Endometrial microvascular endothelial cells (primary cell): Measurements from ENCODE around the gene FAM110D. TPM values are rescaled to one million over a fixed set of nuclear protein-coding genes. Genes with fewer than 3 reads are reported as not detected.

ENCODE experiments used
- in situ Hi-C: cut with HindIII; loops from 2 replicates; pipeline ENCODE4 v1.10.0; 2017; ENCODE audit warnings: low sequenced_read_pairs, low pct_unique_long_range_greater_than_20kb; ENCODE audit errors: inconsistent ontology term
- total RNA-seq: library from RNA; depleted of rRNA; stranded (reverse); fragments of >200 nt; gene quantifications from one replicate; pipeline ENCODE4 v1.2.3, GENCODE V29; 2015; ENCODE audit errors: inconsistent ontology term

FAM110D gene
- 1.1 TPM for total RNA-seq

- in situ Hi-C loops, result no loop called here
Observed at GRCh38 chr1:26158908-26159742, at the start of gene FAM110D. TSS of gene FAM110D (plus strand) at chr1:26159079. CDS start at chr1:26161292, 2,213 bp downstream.

DNA sequence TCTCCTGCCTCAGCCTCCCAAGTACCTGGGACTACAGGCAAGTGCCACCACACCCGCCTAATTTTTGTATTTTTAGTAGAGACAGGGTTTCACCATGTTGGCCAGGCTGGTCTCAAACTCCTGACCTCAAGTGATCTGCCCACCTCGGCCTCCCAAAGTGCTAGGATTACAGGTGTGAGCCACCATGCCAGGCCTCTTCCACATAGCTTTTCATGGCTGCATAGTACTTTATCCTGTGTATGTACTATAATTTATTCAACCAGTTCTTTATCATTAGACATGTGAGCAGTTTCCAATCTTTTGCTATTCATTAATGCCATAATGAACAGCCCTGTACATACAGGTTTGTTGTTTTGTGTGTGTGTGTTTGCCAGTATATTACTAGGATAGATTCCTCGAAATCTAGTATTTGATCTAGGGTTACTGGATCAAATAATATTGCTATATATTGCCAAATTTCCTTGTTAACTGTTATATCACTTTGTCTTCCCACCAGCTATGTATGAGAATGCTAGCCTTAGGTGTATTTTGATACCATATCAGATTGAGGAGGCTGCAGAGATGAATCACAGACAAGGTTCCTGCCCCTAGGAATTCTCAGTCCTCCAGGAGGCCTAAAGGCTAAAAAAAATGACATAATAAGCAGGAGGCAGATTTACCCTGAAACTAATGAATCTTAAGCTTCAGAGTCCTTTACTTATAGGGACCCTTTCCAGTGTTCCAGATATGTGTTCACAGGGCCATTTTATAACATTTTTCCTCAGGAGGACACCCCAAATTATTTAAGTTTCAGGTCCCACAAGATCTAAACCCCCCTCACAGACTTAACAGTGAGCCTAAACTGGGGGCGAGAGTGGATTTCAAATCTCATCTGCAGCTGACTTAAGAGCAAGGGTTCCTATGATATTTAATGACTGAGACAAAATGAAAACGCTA lies 49.4 kb upstream of the FAM110D start:
- in situ Hi-C loops, result no loop called here

DNA sequence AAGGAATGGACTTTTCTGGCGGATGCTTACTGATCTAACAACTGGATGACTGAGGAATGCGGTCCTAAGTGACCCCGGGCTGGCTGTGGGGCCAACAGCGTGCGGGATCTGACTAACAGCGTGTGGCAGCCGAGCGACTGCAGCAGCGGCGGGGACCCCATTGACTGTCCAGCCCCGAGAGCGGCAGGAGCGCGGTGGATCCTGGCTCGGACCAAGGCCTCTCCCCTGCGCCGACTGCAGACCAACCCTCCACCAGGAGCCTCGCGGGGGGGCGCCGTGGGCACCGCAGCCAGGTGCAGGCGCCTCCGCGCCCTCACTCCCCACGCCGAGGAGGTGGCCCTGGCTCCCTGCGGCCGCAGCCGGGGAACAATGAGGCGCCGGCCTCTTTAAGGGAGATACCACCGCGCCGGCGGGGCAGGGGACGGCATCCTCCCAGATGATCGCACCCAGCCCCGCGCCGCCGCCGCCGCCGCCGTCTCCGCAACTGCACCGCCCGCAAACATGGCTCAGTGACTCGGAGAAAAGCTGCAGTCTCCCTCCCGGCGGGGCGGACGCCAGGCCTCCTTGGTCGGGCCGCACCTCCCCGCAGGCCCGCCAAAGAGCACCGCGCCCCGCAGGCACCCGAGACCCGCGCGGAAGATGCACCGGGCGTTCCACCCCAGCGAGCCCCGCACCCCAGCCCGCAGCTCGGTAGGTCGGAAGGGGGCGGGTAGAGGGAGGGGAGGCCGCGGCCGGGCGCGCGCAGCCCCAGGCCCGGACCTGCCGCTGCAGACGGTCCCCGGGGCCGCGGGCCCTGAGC lies 47.9 kb upstream of the FAM110D start:
- in situ Hi-C loops, result no loop called here

DNA sequence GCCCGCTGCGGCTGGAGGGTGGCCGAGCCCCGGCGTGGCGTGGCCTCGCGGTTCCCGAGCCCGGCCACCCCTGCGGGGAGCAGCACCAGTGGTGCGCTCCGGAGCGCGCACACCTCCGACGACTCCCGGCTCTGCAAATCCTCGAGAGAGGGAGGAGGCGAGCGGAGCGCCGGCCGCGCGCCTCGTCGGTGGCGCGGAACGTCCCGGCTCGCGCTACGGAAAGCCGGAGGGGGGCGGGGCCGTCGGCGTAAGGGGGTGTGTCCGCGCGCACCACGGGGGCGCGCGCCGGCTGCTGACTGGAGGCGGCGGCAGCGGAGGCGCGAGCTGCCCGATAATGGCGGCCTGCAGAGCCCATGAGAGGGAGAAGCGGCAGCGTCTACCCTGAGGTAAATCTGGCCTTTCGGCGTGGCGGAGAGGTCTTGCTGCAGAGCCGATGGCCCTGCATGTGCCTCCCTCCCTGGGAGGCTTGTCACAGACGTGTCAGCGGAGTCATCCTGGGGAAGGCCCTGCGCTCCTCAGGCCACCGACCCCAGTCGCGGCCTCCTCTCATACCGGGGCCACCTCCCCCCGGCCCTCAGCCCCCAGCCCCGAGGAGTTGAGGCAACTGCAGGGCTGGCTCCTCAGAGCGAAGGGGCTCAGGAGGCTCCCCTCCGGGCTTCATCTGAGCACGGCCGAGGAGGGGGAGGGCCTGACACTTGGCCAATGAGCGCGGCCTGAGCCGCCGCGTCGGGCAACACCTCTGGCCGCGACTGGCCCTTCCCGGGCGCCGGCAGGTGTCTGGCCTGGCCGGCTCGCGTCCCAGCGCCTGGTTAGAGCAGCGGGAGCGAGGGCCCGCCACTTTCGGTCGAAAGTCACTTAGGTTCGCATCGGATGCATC lies 47.1 kb upstream of the FAM110D start, which contains the start of gene PDIK1L:
TSS of gene PDIK1L (plus strand) at position 295 of the 877 bp plus-strand sequence. CDS start 2,485 bp downstream, outside the sequence.
- in situ Hi-C loops, result no loop called here

GRCh38 chr1:26112407-26112775 lies 46.5 kb upstream of the FAM110D start:
- in situ Hi-C loops, result no loop called here

DNA sequence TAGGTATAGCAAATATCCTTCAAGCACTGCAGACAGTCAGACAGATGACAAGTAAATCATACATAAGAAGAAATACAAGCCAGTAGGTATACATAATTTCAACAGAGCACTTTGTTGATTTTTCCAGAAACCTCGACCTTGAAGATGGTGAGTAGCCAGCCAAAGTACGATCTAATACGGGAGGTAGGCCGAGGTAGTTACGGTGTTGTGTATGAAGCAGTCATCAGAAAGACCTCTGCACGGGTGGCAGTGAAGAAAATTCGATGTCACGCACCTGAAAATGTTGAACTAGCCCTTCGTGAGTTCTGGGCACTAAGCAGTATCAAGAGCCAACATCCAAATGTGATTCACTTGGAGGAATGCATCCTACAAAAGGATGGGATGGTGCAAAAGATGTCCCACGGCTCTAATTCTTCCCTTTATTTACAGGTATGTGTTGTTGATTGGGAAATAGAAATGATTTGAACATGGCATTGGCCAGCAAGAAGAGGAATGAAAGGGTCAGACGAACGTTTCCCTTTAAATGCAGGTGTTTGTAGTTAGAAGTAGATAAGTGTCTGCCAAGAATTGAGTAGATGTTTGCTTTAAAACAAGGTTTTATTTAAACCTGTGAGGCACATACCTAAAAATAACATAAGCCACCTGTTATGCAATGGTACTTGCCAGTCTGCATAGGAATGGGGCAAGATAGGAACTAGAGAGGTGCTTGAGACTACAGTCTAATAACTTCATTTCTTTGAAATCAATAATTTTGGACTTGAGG lies 44.5 kb upstream of the FAM110D start:
- in situ Hi-C loops, result no loop called here

GRCh38 chr1:26119892-26120608 lies 38.8 kb upstream of the FAM110D start:
- in situ Hi-C loops, result no loop called here

GRCh38 chr1:26121854-26122773 lies 36.8 kb upstream of the FAM110D start:
- in situ Hi-C loops, result no loop called here

DNA sequence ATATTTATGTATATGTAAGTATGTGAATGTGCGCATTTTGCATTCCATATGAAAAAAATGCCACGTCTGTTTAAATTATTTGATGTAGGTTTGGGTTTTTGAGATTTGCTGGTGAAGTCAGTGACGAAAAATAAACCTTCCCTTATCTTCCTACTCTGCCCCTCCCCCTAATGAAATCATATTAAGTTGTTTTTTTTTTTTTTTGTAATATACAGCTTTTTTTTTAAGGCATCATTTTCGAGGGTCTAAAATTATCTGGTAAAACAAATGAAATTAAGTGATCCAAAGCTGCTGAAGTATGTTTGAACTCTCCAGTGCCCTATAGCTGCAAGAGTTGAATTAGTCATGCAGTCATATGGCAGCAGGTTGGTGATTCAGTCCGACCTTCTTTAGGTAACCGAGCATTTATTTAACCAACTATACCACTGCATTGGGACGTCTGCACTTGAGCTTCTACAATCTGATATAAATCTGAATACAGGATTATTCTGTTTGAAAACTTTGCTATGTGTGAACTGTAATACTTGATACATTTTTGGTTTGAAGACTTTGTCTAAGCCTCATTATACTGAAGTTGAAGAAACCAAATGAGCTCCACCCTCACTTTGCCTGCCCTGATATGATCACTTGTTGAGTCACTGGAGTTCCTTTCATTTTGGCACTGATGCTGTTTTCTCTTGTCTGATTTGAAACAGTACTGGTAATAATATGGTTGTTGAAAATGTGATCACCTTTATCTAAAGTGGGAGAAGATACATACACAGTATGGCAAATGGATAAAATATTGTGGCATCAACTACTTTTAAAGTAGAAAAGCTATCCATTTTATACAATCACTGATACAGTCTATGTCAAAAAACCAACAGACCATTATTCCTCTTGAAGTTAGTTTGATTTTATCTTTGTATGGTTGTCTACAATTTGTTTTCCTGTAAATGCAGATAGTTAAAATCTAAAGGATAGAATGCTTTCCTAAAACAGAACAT lies 35.6 kb upstream of the FAM110D start:
- in situ Hi-C loops, result no loop called here

- in situ Hi-C loops, result no loop called here
Observed at GRCh38 chr1:26124418-26125331, 34.2 kb upstream of the FAM110D start.

- in situ Hi-C loops, result no loop called here
Observed at GRCh38 chr1:26125382-26125781, 33.5 kb upstream of the FAM110D start.

- in situ Hi-C loops, result no loop called here
Observed at GRCh38 chr1:26125946-26126320, 32.9 kb upstream of the FAM110D start.

- in situ Hi-C loops, result no loop called here
Observed at GRCh38 chr1:26126321-26127084, 32.4 kb upstream of the FAM110D start.
